GM19328 (cell line): Measurements from ENCODE around the gene CCDC32.

ENCODE experiments used
- ATAC-seq: cut with Tn5 transposase; IDR thresholded peaks from one replicate; pipeline ENCODE4 v1.9.1; 2021; ENCODE audit warnings: mild to moderate bottlenecking, moderate library complexity; ENCODE audit not compliant: unreplicated experiment

CCDC32 gene

GRCh38 chr15:40567111-40567510 is 2.3 kb upstream of the CCDC32 start:
- no peak for ATAC-seq

GRCh38 chr15:40565333-40566238 is 744 bp upstream of the CCDC32 start:
- no peak for ATAC-seq

GRCh38 chr15:40563426-40563825 is 1.4 kb downstream of the CCDC32 start:
- no peak for ATAC-seq

- no peak for ATAC-seq
These were observed 2.2 kb downstream of the CCDC32 start for GRCh38 chr15:40562691-40563090.

- no peak for ATAC-seq
These were observed 5.7 kb downstream of the CCDC32 start for GRCh38 chr15:40558952-40559742.

GRCh38 chr15:40555876-40556275 is 9.0 kb downstream of the CCDC32 start:
- no peak for ATAC-seq

- no peak for ATAC-seq
These were observed 10.7 kb downstream of the CCDC32 start for GRCh38 chr15:40554161-40554525.

GRCh38 chr15:40550341-40551037 is 14.4 kb downstream of the CCDC32 start:
- peak; percentile 71 for ATAC-seq

- ATAC-seq, result no peak
These were observed 14.9 kb downstream of the CCDC32 start for GRCh38 chr15:40549894-40550293.

- no peak for ATAC-seq
These were observed 16.2 kb downstream of the CCDC32 start for GRCh38 chr15:40548610-40549009.

GRCh38 chr15:40545457-40545856 is 19.4 kb downstream of the CCDC32 start:
- ATAC-seq, result no peak

- peak; percentile 61 for ATAC-seq
These were observed 21.1 kb downstream of the CCDC32 start for GRCh38 chr15:40543631-40544294.

- ATAC-seq, result no peak
These were observed 21.8 kb downstream of the CCDC32 start for GRCh38 chr15:40543082-40543481.

GRCh38 chr15:40538976-40539375 is 25.9 kb downstream of the CCDC32 start:
- ATAC-seq, result no peak

GRCh38 chr15:40536501-40536900 is 28.3 kb downstream of the CCDC32 start:
- ATAC-seq, result no peak

- ATAC-seq, result no peak
These were observed 30.5 kb downstream of the CCDC32 start for GRCh38 chr15:40534371-40534770.

GRCh38 chr15:40533763-40534364 is 31.0 kb downstream of the CCDC32 start:
- ATAC-seq, result no peak

- no peak for ATAC-seq
These were observed 36.0 kb downstream of the CCDC32 start for GRCh38 chr15:40528801-40529200.

- no peak for ATAC-seq
These were observed 39.0 kb downstream of the CCDC32 start for GRCh38 chr15:40525855-40526254.

GRCh38 chr15:40523611-40524010 is 41.2 kb downstream of the CCDC32 start:
- no peak for ATAC-seq
